Limb (tissue), 2 donors: ENCODE results near the gene CLDN6.

Source experiments
- DNase-seq, 2 donors: peaks; one replicate each; pipeline ENCODE4 v3.0.0-alpha.2; 2016; ENCODE audit errors: extremely low spot score in 2 of 2

Gene CLDN6

DNA sequence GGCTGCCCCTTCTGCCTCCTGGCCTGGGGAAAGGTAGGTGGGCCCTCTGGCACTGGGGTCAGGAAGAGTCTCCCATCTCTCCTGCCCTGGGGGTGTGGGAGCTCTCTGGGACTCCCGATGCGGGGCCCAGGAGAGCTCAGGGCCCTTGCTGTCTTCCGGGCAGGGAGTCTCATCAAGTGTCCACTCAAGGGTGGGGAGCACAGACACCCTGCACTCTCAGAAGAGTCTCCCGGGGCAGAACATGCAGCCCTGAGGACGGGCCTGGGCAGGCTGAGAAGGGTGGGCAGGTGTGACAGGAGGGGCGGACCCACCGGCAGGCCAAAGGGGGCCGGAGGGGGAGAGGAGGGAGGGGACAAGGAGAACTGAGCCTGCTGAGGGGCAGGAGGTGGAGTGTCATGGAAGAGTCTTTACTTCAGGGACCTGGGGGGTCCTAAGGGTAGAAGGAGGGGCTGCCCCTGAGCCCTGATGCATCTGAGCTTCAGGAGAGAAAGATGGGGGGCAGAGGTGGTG is 29.3 kb downstream of the CLDN6 start:
- no peak for DNase-seq

GRCh38 chr16:2987833-2988232 is 30.1 kb downstream of the CLDN6 start:
- peak; percentile 75 to 78 for DNase-seq

- DNase-seq, result no peak
These were observed 30.7 kb downstream of the CLDN6 start for GRCh38 chr16:2987286-2987685.

DNA sequence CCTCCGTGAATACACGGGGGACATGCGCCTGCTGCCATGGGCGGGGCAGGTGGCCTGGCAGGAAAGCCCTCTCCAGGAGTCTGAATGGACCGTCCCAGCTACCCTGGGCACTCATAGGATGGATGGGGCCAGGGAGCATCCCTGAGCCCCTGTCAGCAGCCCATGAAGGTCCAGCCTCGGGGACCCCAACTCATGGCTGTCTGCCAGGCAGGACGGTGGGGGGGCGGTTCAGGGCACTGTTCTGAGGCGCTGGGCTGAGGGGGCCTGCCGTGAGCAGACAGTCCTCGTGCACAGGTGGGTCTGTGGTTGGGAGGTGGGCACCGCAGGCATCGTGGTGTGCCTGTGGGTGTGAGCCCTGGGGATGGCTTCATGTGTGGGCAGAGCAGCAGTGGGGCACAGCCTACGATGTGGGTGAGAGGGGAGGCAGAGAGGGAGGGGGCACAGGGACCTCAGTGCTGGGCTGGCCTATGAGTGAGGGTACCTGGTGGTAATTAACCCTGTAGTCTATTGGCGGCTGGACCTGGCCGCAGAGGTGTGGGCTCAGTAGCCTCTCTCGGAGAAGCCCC is 31.3 kb downstream of the CLDN6 start:
- DNase-seq, result no peak

DNA sequence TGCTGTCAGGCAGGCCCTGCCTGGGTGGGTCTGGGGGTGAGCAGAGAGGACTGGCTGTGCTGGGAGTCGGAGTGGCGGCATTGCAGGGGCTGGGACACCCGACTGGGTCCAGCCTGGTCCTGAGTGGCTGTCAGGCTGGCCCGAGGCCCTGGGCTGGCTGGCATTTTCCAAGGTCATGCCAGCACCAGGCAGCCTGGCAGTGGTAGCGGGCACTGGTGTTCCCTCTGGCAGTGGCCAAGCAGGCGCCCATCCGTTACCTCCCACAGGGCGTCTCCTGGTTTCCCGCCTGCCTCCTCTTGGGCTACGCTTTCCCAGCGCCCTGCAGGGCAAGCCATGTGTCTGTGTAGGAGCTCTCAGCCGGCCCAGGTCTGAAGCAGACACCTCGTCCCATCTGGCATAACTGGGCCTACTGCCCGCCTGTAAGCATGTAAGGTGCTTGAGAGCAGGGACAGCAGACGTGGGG is 32.1 kb downstream of the CLDN6 start:
- no peak for DNase-seq

GRCh38 chr16:2985462-2985861 is 32.5 kb downstream of the CLDN6 start:
- DNase-seq, result peak in 1 of 2 donors; percentile 63

DNA sequence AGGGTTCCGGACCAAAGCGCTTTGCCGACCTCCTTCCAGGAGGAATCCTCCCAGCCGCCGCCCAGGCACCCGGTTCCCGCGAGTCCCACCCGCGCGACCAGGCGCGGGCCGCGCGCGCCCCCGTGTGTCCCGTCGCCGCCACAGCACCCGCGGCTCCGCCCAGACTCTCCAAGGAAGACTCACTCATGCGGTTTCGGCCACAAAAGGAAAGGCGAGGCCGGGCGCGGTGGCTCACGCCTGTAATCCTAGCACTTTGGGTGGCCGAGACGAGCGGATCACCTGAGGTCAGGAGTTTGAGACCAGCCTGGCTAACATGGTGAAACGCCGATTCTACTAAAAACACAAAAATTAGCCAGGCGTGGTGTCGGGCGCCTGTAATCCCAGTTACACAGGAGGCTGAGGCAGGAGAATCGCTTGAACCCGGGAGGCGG is 34.3 kb downstream of the CLDN6 start:
- DNase-seq, result peak; percentile 65 to 92

DNA sequence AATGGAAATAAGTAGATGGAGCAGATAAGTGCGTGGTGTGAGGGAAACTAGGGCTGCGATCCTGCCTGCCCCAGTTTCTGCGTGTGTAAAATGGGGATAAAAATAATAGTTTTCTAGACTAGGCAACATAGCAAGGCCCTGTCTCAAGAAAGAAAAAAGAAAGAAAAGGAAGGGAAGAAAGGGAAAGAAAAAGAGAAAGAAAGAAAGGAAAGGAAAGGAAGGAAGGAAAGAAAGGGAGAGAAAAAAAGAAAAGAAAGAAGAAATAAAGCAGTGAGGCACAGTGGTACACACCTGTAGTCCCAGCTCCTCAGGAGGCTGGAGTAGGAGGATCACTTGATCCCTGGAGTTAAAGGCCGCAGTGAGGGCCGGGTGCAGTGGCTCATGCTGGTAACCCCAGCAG is 35.6 kb downstream of the CLDN6 start:
- no peak for DNase-seq

DNA sequence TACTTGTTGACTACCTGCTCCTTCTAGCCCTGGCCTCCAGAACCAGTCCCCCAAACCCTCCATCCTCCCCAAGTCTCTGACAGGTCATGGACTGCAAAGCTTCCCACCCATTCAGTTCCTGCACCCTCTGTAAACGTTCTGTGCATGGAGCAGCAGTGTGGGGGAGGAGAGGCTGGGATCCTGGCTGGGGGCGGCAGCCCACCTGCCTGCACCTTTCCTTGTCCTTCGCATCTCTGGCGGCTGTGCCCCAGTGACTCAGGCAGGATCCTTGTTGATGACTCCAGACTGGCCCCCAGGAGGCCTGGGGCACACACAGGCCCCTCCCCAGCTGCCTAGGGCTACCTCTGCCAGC is 36.1 kb downstream of the CLDN6 start:
- DNase-seq, result no peak

DNA sequence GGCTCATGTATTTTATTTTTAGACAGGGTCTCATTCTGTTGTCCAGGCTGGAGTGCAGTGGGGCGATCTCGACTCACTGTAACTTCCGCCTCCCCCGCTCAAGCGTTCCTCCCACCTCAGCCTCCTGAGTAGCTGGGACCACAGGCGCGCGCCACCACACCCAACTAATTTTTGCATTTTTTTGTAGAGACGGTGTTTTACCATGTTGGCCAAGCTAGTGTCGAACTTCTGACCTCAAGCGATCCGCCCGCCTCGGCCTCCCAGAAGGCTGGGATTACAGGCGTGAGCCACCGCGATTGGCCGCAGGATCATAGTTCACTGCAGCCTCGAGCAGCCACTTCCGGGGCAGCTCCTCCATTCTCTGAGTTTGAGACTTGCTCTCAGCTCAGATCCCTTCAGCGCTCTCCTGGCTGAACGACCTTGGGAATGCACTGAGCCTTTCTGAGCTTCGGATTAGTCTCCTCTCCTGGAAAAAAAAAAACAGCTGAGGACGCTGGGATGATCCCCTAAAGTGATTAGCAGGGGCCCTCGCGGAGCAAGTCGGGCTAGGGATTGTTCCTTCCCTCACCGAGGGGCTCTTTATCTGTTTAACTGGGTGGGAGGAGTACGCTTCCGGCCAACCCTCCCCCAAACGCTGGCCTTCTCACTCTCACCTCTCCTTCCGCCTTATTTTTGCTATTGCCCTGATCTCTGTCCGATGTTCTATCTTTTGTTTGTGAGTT is 36.6 kb downstream of the CLDN6 start:
- DNase-seq, result no peak

DNA sequence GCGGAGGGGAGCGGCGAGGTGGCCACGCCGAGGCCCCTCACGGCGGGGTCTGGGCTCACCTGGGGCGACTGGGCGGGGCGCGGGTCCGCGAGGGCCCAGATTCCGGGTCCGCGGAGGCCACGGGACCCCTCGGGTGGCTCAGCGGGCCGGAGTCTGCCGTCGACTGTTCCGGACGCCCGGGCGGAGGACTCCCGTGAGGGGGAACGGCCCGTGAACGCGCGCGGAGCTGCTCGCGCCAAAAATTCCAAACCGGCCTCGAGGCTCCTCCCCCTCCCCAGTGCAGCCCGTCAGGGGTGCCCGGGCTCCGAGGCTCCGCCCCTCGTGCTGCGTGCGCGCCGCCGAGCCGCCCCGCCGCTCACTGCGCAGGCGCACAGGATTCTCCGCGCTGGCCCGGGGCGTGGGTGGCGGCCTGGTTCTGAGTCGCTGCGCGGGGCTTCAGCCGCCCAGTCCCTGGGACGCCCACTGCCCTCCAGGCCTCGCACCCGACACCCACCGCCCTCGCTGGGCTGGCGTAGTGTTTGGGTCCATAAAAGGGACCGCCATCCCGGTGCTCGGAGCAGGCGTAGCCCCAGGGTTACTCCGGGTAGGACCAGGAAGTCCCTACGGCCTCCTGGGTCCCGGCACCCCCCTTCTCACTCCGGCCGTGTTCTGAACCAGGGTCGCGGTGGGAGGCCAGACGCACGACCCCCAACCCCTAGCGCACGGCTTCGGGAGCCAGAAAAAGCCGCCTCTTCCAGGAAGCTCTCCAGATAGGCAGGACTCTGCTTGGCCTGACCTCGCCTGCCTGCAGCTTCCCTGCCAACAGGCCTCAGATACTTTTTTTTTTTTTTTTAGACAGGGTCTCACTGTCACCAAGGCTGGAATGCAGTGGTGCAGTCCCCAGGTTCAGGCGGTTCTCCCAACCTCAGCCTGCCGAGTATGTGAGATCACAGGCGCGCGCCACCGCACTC is 37.5 kb downstream of the CLDN6 start, which contains the start of gene PKMYT1:
Gene PKMYT1 (minus strand): TSS at position 220 of the 950 bp plus-strand sequence. CDS start 789 bp downstream, outside the sequence.
- peak; percentile 93 to 96 for DNase-seq

DNA sequence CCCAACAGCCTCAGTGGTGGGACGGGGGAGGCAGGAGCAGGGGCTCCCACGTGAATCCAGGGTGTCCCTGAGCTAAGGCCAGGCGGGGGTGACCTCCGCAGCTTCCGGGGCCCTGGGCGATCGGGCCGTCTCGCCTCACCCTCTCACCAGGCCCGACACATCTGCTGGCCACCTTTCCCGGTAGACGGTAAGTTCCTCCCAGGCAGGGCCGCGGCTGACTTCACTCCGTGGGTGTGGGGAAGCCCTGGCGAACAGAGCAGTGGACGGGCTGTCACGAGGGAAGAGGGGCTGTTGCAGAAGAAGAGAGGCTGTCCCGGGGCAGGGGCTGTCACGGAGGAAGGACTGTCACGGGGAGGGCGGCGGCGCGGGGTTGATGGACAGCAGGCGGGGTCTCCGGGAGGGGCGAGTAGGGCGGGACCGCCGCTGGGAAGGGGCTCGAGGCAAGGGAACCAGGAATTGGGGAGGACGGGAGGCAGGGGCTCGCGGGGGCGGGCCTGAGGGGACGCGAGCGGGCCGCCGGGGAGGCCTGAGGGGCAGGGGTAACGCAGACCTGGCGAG is 38.2 kb downstream of the CLDN6 start:
- no peak for DNase-seq

DNA sequence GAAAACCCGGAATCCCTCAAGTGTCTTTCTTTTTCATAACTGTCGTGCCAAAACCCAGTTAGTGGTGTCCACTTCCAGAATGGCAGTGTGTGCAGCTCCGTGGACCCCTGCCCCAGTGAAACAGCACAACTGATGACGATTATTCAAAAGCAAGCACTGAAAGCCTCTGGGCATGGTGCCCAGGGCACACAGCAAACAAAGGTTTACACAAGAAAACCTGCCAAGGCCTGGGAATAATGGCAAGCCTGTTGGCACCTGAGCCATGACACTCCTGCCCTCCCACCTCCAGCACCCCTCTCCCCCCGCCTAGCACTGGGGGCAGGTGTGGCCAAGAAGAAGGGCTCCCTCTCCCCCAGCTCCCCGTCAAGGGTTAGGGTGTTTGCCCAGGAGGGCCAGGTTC is 40.5 kb downstream of the CLDN6 start:
- DNase-seq, result no peak

- DNase-seq, result no peak
These were observed 41.3 kb downstream of the CLDN6 start for GRCh38 chr16:2976673-2977072.

- DNase-seq, result no peak
These were observed 41.8 kb downstream of the CLDN6 start for GRCh38 chr16:2976201-2976600.

GRCh38 chr16:2975161-2975795 is 42.7 kb downstream of the CLDN6 start:
- no peak for DNase-seq

DNA sequence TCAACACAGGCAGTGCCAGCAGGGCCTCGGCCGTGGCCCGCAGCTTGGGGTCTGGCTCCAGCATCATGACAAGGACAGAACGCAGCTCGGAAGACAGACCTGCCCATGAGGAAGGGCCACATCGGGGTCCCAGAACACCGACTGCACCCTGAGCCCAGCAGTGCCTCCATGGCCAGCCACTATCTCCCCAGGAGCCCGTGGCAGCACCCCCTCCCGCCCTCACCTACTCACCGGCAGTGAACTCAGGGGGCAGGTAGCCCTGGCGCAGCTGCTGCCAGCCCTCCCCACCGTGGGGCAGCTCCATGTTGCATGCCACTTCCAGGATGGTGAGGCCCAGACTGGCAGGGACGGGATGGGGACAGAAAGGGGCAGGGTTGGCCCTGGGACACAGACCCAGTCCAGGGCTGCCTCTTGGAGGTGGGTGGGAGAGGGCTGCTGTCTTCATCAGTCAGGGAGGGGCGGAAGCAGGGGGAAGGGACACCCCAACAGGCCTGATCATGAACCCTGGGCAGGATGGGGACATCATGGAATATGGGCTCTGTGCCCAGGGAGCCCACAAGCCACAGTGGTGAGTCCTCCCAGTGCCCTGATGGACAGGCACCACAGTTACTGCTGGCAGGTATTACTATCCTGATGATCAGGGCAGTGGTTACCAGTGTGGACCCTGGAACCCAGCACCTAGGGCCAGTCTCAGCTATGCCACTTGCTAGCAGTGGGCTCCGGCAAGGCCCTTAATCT is 43.5 kb downstream of the CLDN6 start:
- no peak for DNase-seq

- no peak for DNase-seq
These were observed 44.2 kb downstream of the CLDN6 start for GRCh38 chr16:2973605-2974318.

GRCh38 chr16:2973093-2973492 is 44.9 kb downstream of the CLDN6 start:
- no peak for DNase-seq
